WERI-Rb-1 (cell line): ENCODE measurements around the gene HGFAC.
A peak's percentile ranks its signal among the peaks of the same experiment; 100 is the strongest.

Experiments used
- DNase-seq: peaks from one replicate; pipeline ENCODE4 v3.0.0-alpha.2; 2020
- H3K27ac ChIP-seq: fragments of 250-450 bp; sonication (Bioruptor Pico); 2 replicates; pipeline ENCODE4 v1.5.1; 2020; ENCODE audit warnings: mild to moderate bottlenecking, moderate library complexity
- H3K27me3 ChIP-seq: fragments of 250-450 bp; sonication (Bioruptor Pico); 2 replicates; pipeline ENCODE4 v1.5.1; 2021; ENCODE audit warnings: mild to moderate bottlenecking, low read depth, moderate library complexity; ENCODE audit not compliant: insufficient read depth, severe bottlenecking
- H3K36me3 ChIP-seq: fragments of 250-450 bp; sonication (Bioruptor Pico); 2 replicates; pipeline ENCODE4 v1.5.1; 2020; ENCODE audit warnings: mild to moderate bottlenecking, moderate library complexity
- H3K4me3 ChIP-seq: 2 replicates; pipeline ENCODE4 v1.5.1; 2011; ENCODE audit warnings: low read depth, mild to moderate bottlenecking, control low read depth, low read length
- H3K9me3 ChIP-seq: fragments of 250-450 bp; sonication (Bioruptor Pico); 2 replicates; pipeline ENCODE4 v1.5.1; 2021; ENCODE audit warnings: mild to moderate bottlenecking, moderate library complexity; ENCODE audit not compliant: severe bottlenecking
- CTCF ChIP-seq: IDR thresholded peaks from 2 replicates; pipeline ENCODE4 v1.5.1; 2011; ENCODE audit warnings: low read depth, mild to moderate bottlenecking, control low read depth, inconsistent platforms, low read length

HGFAC gene

GRCh38 chr4:3399277-3400194 is 42.2 kb upstream of the HGFAC start:
- H3K36me3 ChIP-seq, result peaks cover 3% of the 10 kb centered on the region
- TF ChIP-seq CTCF, result no peak
- no peak for DNase-seq
- H3K27ac ChIP-seq, result no peak overlapping the region
- no peaks in the 10 kb centered on the region for H3K27me3 ChIP-seq
- peaks cover 13% of the 10 kb centered on the region for H3K9me3 ChIP-seq
- H3K4me3 ChIP-seq, result no peak overlapping the region

- H3K9me3 ChIP-seq, result peaks cover 11% of the 10 kb centered on the region
- no peaks in the 10 kb centered on the region for H3K27me3 ChIP-seq
- H3K36me3 ChIP-seq, result peaks cover 3% of the 10 kb centered on the region
- H3K27ac ChIP-seq, result no peak overlapping the region
- TF ChIP-seq CTCF, result no peak
- DNase-seq, result no peak
- no peak overlapping the region for H3K4me3 ChIP-seq
Observed at GRCh38 chr4:3401436-3402171, 40.2 kb upstream of the HGFAC start.

GRCh38 chr4:3402491-3403347 is 39.0 kb upstream of the HGFAC start:
- TF ChIP-seq CTCF, result no peak
- H3K36me3 ChIP-seq, result peaks cover 3% of the 10 kb centered on the region
- no peak for DNase-seq
- H3K9me3 ChIP-seq, result peaks cover 11% of the 10 kb centered on the region
- no peak overlapping the region for H3K4me3 ChIP-seq
- no peak overlapping the region for H3K27ac ChIP-seq
- no peaks in the 10 kb centered on the region for H3K27me3 ChIP-seq

GRCh38 chr4:3403348-3403906 is 38.3 kb upstream of the HGFAC start:
- Histone ChIP-seq H3K27me3 (no peaks in the 10 kb centered on the region), H3K27ac (no peak overlapping the region), H3K9me3 (peaks cover 11% of the 10 kb centered on the region), H3K36me3 (peaks cover 3% of the 10 kb centered on the region), H3K4me3 (no peak overlapping the region)
- TF ChIP-seq CTCF, result no peak
- no peak for DNase-seq

- H3K4me3 ChIP-seq, result no peak overlapping the region
- no peak overlapping the region for H3K27ac ChIP-seq
- TF ChIP-seq CTCF, result no peak
- H3K36me3 ChIP-seq, result peaks cover 3% of the 10 kb centered on the region
- peak; percentile 3 for DNase-seq
- peaks cover 11% of the 10 kb centered on the region for H3K9me3 ChIP-seq
- no peaks in the 10 kb centered on the region for H3K27me3 ChIP-seq
Observed at GRCh38 chr4:3404546-3404945, 37.2 kb upstream of the HGFAC start.
